Neural cell (in vitro differentiated cells): ENCODE results near the gene SMIM22. TPM values are rescaled to one million over a fixed set of nuclear protein-coding genes. Genes with fewer than 3 reads are reported as not detected.

ENCODE experiments used
- H2AFZ ChIP-seq: fragments of 200-600, 300-800 bp; sonication (generic), shearing (Covaris generic); 2 replicates; pipeline ENCODE4 v1.6.0; 2014; ENCODE audit warnings: low read depth, mild to moderate bottlenecking, antibody characterized with exemption, low read length, moderate library complexity
- H3F3A ChIP-seq: fragments of 200-600 bp; shearing (Covaris generic); 2 replicates; pipeline ENCODE4 v1.6.1; 2016; ENCODE audit warnings: mild to moderate bottlenecking, moderate library complexity, mixed read lengths, antibody characterized with exemption, low read length; ENCODE audit not compliant: insufficient read depth, poor library complexity, severe bottlenecking
- H3K27ac ChIP-seq: fragments of 200-600, 300-800 bp; sonication (generic), shearing (Covaris generic); 2 replicates; pipeline ENCODE4 v1.5.1; 2014; ENCODE audit warnings: mild to moderate bottlenecking, low read length, moderate library complexity
- H3K27me3 ChIP-seq: fragments of 300-800, 200-600 bp; sonication (generic), shearing (Covaris generic); 2 replicates; pipeline ENCODE4 v1.6.0; 2014; ENCODE audit warnings: mild to moderate bottlenecking, low read depth, low read length, moderate library complexity; ENCODE audit not compliant: insufficient read depth
- H3K36me3 ChIP-seq: fragments of 300-800, 200-600 bp; sonication (generic), shearing (Covaris generic); 2 replicates; pipeline ENCODE4 v1.5.1; 2014; ENCODE audit warnings: mild to moderate bottlenecking, antibody characterized with exemption, low read length, moderate library complexity; ENCODE audit not compliant: insufficient read depth
- H3K4me2 ChIP-seq: fragments of 300-800, 200-600 bp; sonication (generic), shearing (Covaris generic); 2 replicates; pipeline ENCODE4 v1.6.0; 2014; ENCODE audit warnings: mild to moderate bottlenecking, low read length
- H3K4me3 ChIP-seq: fragments of 300-800, 200-600 bp; sonication (generic), shearing (Covaris generic); 2 replicates; pipeline ENCODE4 v1.5.1; 2014; ENCODE audit warnings: mild to moderate bottlenecking, low read length, moderate library complexity
- H3K79me2 ChIP-seq: fragments of 200-600 bp; shearing (Covaris generic); replicated peaks from 2 replicates; pipeline ENCODE4 v1.6.0; 2014; ENCODE audit warnings: mild to moderate bottlenecking, low read length, moderate library complexity; ENCODE audit not compliant: insufficient read depth
- H3K9ac ChIP-seq: fragments of 300-800, 200-600 bp; sonication (generic), shearing (Covaris generic); 2 replicates; pipeline ENCODE4 v1.6.1; 2016; ENCODE audit warnings: mild to moderate bottlenecking, low read length, mixed read lengths
- H3K9me2 ChIP-seq: fragments of 200-600 bp; shearing (Covaris generic); 2 replicates; pipeline ENCODE4 v1.6.1; 2016; ENCODE audit warnings: mild to moderate bottlenecking, low read length, mixed read lengths; ENCODE audit not compliant: insufficient read depth
- H3K9me3 ChIP-seq: fragments of 200-600, 300-800 bp; sonication (generic), shearing (Covaris generic); 2 replicates; pipeline ENCODE4 v1.6.1; 2016; ENCODE audit warnings: mild to moderate bottlenecking, mixed run types, low read length, moderate library complexity, mixed read lengths
- H4K20me1 ChIP-seq: fragments of 200-600 bp; shearing (Covaris generic); 2 replicates; pipeline ENCODE4 v1.6.1; 2016; ENCODE audit warnings: mild to moderate bottlenecking, mixed run types; ENCODE audit not compliant: insufficient read depth
- EP300 ChIP-seq: fragments of 450-650 bp; conservative IDR thresholded peaks from 2 replicates; pipeline ENCODE4 v1.6.1; 2014; ENCODE audit warnings: antibody characterized with exemption, mild to moderate bottlenecking, moderate library complexity; ENCODE audit not compliant: poor library complexity, severe bottlenecking
- EZH2 ChIP-seq: fragments of 200-600, 300-800 bp; shearing (Covaris generic), sonication (generic); IDR thresholded peaks from 2 replicates; pipeline ENCODE4 v1.6.1; 2014; ENCODE audit warnings: antibody characterized with exemption, low read length, borderline replicate concordance, mild to moderate bottlenecking; ENCODE audit not compliant: insufficient read depth, poor library complexity, severe bottlenecking
- MXI1 ChIP-seq: fragments of 450-650 bp; conservative IDR thresholded peaks from 2 replicates; pipeline ENCODE4 v1.6.1; 2014; ENCODE audit warnings: antibody characterized with exemption, mild to moderate bottlenecking; ENCODE audit not compliant: poor library complexity, severe bottlenecking
- POLR2AphosphoS5 ChIP-seq: IDR thresholded peaks from 2 replicates; pipeline ENCODE4 v1.6.1; 2012
- RAD21 ChIP-seq: fragments of 450-650 bp; conservative IDR thresholded peaks from 2 replicates; pipeline ENCODE4 v1.6.1; 2014; ENCODE audit warnings: antibody characterized with exemption, mild to moderate bottlenecking, moderate library complexity
- SMC3 ChIP-seq: fragments of 450-650 bp; conservative IDR thresholded peaks from 2 replicates; pipeline ENCODE4 v1.6.1; 2014; ENCODE audit warnings: antibody characterized with exemption, mild to moderate bottlenecking, moderate library complexity; ENCODE audit not compliant: poor library complexity
- TAF1 ChIP-seq: IDR thresholded peaks from 2 replicates; pipeline ENCODE4 v1.6.1; 2012; ENCODE audit warnings: low read depth
- polyA minus RNA-seq: library from RNA; depleted of rRNA, polyadenylated mRNA; stranded (reverse); fragments of >200 nt; gene quantifications from 2 replicates; pipeline ENCODE4 v1.2.3, GENCODE V29; 2014
- polyA plus RNA-seq: library from polyadenylated mRNA; depleted of rRNA; stranded (reverse); fragments of >200 nt; gene quantifications from 2 replicates; pipeline ENCODE4 v1.2.3, GENCODE V29; 2014
- TF ChIP-seq, protein P1 (sequence below): fragments of 450-650 bp; IDR thresholded peaks from 2 replicates; pipeline ENCODE4 v1.5.1; 2014; ENCODE audit warnings: antibody characterized with exemption, mild to moderate bottlenecking, moderate library complexity; ENCODE audit not compliant: poor library complexity, severe bottlenecking
- TF ChIP-seq, protein P2 (sequence below): IDR thresholded peaks from 2 replicates; pipeline ENCODE4 v1.6.1; 2012; ENCODE audit warnings: borderline replicate concordance

Gene SMIM22, protein sequence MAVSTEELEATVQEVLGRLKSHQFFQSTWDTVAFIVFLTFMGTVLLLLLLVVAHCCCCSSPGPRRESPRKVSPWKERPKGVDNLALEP
- polyA plus RNA-seq = not detected in 2 replicates
- polyA minus RNA-seq = not detected in 2 replicates

DNA sequence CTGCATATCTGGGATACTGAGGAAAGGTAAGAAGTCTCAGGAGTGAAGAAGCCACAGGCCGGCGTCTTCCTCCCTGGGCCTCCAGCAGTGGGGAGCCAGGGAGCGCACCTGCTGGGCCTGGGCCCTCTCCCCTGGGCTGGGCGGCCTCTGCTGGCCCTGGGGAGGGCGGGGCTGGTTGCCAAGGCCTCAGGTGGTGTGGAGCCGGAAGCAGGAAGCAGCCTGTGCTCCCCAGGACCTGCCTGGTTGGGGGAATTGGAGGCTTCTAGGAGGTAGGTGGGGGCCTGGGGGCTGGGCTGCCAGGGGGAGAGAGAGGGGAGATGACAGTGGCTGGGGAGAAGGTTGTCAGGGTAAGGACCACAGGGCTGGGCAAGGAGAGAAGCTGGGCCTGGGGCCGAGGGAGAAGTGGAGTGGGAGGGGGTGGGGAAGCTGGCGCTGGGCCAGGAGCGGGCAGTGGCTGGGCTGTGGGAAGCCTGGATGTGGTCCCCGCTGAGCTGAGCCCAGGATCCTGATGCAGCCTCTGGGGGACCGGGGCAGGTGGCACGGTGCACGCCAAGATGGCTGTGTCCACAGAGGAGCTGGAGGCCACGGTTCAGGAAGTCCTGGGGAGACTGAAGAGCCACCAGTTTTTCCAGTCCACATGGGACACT lies at the start of gene SMIM22:
Gene SMIM22 (plus strand): TSS at position 189 of the 647 bp plus-strand sequence. CDS start 366 bp downstream, at position 555.
- no peaks in the 10 kb centered on the region for H3K27me3 ChIP-seq
- no peak within 1 kb of the TSS for H3K4me3 ChIP-seq
- H2AFZ ChIP-seq = no peak within 1 kb of the TSS
- H3K79me2 ChIP-seq = no peaks in the 10 kb centered on the region
- no peak within 1 kb of the TSS for H3K9ac ChIP-seq
- H3K36me3 ChIP-seq = no peaks in the 10 kb centered on the region
- TF ChIP-seq MXI1 (no peak), RAD21 (no peak), EZH2 (no peak), EP300 (no peak), SMC3 (no peak), TAF1 (no peak), POLR2AphosphoS5 (no peak)
- TF ChIP-seq, protein P1, sequence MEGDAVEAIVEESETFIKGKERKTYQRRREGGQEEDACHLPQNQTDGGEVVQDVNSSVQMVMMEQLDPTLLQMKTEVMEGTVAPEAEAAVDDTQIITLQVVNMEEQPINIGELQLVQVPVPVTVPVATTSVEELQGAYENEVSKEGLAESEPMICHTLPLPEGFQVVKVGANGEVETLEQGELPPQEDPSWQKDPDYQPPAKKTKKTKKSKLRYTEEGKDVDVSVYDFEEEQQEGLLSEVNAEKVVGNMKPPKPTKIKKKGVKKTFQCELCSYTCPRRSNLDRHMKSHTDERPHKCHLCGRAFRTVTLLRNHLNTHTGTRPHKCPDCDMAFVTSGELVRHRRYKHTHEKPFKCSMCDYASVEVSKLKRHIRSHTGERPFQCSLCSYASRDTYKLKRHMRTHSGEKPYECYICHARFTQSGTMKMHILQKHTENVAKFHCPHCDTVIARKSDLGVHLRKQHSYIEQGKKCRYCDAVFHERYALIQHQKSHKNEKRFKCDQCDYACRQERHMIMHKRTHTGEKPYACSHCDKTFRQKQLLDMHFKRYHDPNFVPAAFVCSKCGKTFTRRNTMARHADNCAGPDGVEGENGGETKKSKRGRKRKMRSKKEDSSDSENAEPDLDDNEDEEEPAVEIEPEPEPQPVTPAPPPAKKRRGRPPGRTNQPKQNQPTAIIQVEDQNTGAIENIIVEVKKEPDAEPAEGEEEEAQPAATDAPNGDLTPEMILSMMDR = no peak
- TF ChIP-seq, protein P2, sequence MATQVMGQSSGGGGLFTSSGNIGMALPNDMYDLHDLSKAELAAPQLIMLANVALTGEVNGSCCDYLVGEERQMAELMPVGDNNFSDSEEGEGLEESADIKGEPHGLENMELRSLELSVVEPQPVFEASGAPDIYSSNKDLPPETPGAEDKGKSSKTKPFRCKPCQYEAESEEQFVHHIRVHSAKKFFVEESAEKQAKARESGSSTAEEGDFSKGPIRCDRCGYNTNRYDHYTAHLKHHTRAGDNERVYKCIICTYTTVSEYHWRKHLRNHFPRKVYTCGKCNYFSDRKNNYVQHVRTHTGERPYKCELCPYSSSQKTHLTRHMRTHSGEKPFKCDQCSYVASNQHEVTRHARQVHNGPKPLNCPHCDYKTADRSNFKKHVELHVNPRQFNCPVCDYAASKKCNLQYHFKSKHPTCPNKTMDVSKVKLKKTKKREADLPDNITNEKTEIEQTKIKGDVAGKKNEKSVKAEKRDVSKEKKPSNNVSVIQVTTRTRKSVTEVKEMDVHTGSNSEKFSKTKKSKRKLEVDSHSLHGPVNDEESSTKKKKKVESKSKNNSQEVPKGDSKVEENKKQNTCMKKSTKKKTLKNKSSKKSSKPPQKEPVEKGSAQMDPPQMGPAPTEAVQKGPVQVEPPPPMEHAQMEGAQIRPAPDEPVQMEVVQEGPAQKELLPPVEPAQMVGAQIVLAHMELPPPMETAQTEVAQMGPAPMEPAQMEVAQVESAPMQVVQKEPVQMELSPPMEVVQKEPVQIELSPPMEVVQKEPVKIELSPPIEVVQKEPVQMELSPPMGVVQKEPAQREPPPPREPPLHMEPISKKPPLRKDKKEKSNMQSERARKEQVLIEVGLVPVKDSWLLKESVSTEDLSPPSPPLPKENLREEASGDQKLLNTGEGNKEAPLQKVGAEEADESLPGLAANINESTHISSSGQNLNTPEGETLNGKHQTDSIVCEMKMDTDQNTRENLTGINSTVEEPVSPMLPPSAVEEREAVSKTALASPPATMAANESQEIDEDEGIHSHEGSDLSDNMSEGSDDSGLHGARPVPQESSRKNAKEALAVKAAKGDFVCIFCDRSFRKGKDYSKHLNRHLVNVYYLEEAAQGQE = no peak
- H4K20me1 ChIP-seq = no peaks in the 10 kb centered on the region
- H3K9me2 ChIP-seq = no peaks in the 10 kb centered on the region
- no peak within 1 kb of the TSS for H3K27ac ChIP-seq
- no peaks in the 10 kb centered on the region for H3K9me3 ChIP-seq
- H3F3A ChIP-seq = no peaks in the 10 kb centered on the region
- no peak within 1 kb of the TSS for H3K4me2 ChIP-seq

DNA sequence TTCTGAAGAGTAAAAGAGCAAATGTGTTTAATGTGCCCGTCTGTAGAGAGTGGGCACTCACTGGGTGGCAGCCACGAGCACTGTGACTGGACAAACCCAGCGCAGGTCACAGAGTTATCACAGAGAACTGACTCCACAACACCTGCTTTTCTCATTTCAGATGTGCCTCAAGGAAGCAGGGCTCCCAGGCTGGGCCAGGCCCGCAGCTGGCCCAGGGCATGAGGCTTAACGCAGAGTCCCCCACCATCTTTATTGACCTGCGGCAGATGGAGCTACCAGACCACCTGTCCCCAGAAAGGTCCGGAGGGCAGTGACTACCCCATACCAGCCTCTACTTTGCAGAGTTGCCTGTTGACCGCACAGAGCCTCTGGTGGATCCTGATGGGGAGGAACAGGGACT lies 49.0 kb upstream of the SMIM22 start:
- H3K9me3 ChIP-seq = no peaks in the 10 kb centered on the region
- H3K4me3 ChIP-seq = no peak overlapping the region
- no peaks in the 10 kb centered on the region for H3K9me2 ChIP-seq
- no peak overlapping the region for H2AFZ ChIP-seq
- no peak overlapping the region for H3K27ac ChIP-seq
- H3F3A ChIP-seq = no peaks in the 10 kb centered on the region
- no peaks in the 10 kb centered on the region for H3K27me3 ChIP-seq
- H3K79me2 ChIP-seq = no peaks in the 10 kb centered on the region
- no peaks in the 10 kb centered on the region for H3K36me3 ChIP-seq
- no peak overlapping the region for H3K9ac ChIP-seq
- TF ChIP-seq, protein P2 = no peak
- TF ChIP-seq, protein P1 = no peak
- no peak for TF ChIP-seq EZH2
- no peak for TF ChIP-seq POLR2AphosphoS5
- TF ChIP-seq TAF1 = no peak
- TF ChIP-seq MXI1 = no peak
- TF ChIP-seq RAD21 = no peak
- no peak for TF ChIP-seq EP300
- no peak for TF ChIP-seq SMC3
- no peak overlapping the region for H3K4me2 ChIP-seq
- no peaks in the 10 kb centered on the region for H4K20me1 ChIP-seq
